HL-60 (cell line): ENCODE results near the gene TMED8.

Experiments used
- CTCF ChIP-seq: IDR thresholded peaks from one replicate; pipeline ENCODE4 v1.5.1; 2011; ENCODE audit warnings: low read length, control low read depth, inconsistent platforms; ENCODE audit not compliant: insufficient read depth
- POLR2AphosphoS5 ChIP-seq: IDR thresholded peaks from 2 replicates; pipeline ENCODE4 v1.6.1; 2012; ENCODE audit warnings: low read depth

GRCh38 chr14:77337880-77338279, 39.0 kb downstream of the TMED8 start:
- TF ChIP-seq CTCF (no peak), POLR2AphosphoS5 (no peak)
